Measurements from ENCODE around the gene CHD3.

CHD3 gene

GRCh38 chr17:7888184-7888920 is at the start of gene CHD3:
TSS of gene CHD3 (plus strand) at chr17:7888789. CDS start at chr17:7889001, 212 bp downstream.
- DNase-seq = no peak

DNA sequence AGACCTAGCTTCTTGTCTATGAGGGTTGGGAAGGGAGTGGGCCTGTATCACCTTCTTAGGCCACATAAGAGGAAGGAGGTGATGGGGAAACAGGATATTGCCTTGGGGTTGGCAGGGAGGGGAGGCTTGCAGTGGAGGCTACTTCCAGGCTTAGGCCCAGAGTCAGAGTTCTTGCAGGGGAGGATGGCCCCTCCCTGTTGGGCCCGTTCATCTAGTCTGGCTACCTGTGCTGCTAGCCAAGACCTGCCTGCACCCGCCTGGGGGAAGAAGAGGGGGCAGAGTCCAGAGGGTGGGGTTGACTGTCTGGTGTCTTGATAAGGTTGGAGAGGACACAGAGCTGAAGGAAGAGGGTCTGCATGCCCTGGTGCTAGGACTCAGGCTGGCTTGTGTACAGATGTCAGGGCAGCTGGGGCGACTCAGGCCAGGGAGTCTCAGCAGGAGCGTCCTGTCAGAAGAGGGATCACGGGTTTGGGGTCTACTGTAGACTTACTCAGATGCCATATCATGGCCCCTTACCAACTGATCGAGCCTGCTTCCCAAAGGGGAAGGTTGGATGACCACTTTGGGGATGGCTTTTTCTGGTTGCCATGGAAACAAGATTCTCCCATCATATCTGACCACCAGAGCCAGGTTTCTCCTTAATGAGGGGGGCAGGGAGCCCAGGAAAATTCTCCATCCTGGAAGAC is 49.3 kb upstream of the CHD3 start:
- DNase-seq = no peak

- DNase-seq = no peak
These were observed 48.7 kb upstream of the CHD3 start for GRCh38 chr17:7839876-7840261.

- no peak for DNase-seq
These were observed 48.1 kb upstream of the CHD3 start for GRCh38 chr17:7840441-7840840.

DNA sequence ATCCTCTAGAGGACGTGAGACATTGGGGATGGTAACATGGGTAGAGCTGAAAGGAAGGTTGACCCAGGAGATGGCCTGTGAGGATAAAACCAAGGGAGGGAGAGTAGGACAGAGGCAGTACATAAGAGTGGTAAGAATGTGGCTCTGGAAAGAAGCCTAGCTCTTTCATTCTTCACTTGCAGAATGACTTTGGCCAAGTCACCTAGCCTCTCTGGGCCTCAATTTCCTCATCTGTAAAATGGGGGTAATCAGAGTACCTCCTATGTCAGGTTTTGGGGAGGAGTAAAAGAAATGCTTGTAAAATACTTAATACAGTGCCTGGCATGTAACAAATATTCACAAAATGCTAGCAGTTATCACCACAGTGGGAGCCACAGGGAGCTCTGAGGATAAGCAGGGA is 47.7 kb upstream of the CHD3 start:
- no peak for DNase-seq

DNA sequence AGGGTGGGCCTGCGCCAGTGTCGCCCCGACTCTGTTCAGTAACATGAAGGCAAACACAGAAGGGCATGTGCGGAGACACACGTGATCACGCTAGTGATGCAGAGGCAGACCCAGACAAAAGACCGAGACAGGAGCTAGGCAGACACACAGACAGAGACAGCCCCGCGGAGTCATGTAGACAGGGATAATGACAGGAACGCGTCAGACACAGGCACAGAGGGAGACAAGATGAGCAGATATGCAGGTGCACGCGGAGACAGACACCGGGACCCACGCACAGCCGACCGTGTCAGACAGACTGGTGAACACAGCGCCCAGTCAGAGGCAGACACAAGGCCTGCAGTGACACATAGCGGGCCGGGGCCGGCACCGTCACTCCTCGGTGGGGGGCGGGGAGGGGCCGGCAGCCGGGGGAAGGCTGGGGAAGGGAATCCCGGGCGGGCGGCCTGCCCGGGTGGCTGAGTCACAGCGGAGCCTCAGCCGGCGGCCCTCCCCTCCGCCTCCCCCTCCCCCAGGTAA is 47.1 kb upstream of the CHD3 start:
- no peak for DNase-seq

DNA sequence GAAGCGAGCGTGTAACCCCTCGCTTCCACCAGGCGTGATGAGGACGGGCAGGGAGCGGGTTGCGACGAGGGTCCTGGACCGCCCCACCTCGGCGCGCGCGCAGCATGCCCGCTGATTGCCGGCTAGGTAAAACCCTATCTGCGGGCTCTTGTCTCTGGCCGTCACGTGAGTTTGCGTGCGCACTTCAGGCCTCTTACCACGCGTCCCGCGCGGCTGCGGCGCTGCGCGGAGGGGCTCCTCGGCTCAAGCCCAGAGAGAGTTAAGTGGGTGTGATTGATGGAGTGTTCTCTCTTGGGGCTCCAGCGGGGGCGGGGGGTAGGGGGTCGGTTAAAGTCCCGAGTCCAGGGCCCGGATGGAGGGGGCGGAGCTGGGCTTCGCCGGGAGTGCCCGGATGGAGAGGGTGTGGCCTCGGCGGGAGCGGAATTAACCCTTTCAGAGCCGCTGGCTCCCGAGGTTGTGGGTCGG is 46.6 kb upstream of the CHD3 start:
- DNase-seq = peak; percentile 83

DNA sequence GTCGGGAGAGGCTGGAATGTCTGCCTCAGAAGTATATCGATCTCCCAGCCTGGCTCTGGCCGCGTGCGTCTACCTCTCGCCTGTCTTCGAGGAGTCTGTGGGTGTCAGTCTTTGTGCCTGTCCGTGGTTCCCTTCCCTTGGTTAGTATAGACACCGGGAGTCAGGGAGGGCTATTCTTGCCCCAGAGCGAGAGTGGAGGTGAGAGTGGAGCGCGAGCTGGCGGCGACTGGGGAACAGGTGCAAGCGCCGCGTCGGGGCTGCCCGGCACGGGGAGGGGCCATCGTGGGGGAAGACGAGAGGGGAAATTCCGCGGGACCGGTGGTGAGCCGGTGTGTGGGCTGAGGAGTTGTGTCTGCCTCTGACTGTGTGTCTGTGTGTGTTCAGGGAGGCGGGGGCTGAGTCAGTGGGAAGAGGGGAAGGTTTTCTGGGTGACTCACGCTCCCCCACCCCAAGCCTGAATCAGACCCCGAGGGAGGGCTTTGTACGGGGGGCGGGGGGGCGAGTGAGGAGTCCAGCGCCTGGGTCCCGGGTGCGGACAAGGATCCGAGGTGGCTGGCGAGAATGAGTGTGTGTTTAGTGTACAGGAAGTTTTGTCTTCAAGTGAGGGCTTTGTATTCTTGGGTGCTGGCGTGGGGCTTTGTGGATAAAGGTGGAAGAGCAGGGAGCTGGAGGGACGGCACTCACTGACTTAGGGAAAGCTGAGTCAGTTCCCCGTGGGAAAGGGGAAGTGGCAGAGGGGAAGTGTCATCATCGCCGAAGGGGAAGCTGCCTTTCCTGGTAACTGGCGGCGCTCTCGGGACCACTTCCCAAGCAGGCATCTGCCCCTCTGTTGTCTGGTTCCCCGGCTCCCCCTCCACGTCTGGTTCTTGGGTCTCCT is 46.0 kb upstream of the CHD3 start:
- no peak for DNase-seq

DNA sequence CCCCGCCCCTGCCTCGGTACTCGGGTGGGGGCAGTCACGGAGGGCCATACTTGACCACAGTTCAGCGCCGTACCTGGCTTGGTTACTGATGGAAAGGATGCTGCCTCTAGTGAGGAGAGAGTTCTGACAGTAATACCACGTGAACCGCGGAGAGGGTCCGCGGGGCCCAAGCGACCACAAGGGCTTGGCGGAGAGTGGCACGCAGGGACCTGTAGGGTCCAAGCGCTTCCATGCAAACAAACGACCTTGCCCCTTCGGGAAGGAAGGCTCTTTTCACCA is 45.4 kb upstream of the CHD3 start:
- DNase-seq = no peak

DNA sequence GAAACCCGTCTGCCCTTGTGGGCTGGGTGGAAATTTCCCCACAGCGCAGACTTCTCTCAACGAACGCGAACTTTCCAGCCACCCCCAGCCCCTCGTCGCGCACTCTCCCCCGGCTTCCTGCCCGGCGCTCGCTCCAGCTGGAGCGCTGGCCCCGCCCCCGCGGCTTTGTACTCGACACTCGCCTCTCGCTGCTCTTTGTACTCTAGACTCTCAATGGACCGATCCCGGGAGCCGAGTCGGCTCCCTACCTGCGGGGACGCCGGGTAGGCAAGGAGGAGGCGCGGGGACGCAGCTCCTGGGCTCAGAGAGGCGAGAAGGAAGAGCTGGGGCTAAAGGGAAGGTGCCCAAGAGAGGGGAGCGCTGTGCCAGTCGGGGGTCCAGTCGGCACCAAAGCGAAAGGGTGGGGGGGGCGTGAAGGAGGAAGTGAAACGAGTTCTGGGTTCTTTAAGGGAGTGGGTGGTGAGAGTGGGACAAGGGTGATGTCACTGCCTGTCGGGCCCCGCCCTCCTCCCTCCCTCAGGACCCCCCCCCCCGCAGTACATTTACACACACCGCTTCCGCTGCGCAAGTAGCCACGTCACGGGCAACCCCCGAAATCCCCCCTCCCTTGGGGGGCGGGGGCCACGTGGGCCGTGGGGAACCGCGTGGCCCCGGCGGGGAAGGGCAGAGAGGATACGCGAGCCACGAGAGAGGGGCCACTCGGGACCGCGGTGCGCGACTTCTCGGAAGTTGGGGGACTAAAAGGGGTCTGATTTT is 44.9 kb upstream of the CHD3 start:
- peak; percentile 67 for DNase-seq

DNA sequence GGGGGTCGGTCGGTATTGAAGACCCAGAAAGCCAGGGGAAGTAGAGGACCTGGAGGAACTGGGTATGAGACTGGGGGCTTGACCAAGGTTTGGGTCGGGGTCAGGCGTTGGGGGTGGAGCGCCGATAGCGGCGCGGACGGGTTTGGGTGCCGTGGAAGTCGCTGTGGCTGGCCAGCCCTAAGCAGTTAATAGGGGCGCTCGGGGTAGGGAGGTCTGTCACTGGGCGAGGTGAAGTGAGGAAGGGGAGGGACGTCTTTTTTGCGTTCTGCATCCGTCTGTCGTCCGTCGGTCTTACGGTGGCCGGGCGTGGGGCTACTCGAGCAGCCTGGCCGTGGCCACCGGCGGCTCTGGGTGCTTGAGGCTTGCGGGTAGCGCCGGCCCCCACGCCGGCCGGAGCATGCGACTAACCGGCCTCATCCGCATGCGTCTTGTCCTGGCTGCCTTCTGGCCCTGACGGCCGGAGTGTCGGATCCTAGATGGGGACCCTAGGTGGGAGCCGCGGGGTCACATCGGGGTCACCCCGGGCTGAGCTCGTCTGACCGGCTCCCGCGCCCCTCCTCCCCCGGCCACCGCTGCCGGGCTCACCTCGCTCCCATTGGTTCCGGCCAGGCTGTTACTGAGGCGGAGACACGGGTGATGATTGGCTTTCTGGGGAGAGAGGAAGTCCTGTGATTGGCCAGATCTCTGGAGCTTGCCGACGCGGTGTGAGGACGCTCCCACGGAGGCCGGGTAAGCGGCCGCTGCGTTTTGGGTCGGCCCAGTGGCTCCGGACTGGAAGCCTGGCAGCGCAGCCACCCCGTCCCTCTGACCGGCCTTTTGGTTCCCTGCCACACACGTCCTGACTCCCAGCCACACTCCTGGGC is 44.1 kb upstream of the CHD3 start:
- DNase-seq = peak; percentile 79

DNA sequence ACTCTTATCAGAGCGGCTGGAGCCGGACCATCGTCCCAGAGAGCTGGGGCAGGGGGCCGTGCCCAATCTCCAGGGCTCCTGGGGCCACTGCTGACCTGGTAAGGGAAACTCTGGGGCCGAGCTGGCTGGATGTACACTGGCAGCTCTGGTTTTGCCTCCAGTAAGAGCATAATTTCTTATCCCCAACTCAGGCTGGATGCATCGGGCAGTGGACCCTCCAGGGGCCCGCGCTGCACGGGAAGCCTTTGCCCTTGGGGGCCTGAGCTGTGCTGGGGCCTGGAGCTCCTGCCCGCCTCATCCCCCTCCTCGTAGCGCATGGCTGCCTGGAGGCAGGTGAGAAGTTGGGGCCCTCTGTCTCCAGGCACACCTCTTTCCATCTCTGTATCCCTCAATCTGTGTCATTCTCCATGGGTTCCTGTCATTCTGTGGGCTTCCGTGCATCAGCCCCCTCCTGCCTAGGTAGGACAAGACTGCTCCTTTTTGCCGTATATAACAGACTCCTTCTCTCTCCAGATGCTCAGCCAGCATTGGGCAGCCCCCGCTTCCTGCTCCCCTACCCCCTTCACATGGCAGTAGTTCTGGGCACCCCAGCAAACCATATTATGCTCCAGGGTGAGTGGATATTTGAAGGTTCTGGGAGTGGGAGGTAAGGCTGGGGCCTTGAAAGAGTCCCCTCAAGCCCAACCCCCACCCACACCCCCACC is 43.1 kb upstream of the CHD3 start:
- no peak for DNase-seq

- no peak for DNase-seq
These were observed 42.4 kb upstream of the CHD3 start for GRCh38 chr17:7846063-7846735.

GRCh38 chr17:7846765-7847661 is 41.6 kb upstream of the CHD3 start:
- no peak for DNase-seq

- DNase-seq = no peak
These were observed 40.4 kb upstream of the CHD3 start for GRCh38 chr17:7848131-7848579.

- no peak for DNase-seq
These were observed 39.9 kb upstream of the CHD3 start for GRCh38 chr17:7848739-7849129.

DNA sequence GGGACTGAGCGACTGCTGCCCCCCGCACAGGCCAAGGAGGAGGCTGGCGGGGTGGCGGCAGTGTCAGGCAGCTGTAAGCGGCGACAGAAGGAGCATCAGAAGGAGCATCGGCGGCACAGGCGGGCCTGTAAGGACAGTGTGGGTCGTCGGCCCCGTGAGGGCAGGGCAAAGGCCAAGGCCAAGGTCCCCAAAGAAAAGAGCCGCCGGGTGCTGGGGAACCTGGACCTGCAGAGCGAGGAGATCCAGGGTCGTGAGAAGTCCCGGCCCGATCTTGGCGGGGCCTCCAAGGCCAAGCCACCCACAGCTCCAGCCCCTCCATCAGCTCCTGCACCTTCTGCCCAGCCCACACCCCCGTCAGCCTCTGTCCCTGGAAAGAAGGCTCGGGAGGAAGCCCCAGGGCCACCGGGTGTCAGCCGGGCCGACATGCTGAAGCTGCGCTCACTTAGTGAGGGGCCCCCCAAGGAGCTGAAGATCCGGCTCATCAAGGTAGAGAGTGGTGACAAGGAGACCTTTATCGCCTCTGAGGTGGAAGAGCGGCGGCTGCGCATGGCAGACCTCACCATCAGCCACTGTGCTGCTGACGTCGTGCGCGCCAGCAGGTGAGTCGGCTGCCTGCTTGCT is 39.3 kb upstream of the CHD3 start:
- no peak for DNase-seq

GRCh38 chr17:7849751-7850504 is 38.7 kb upstream of the CHD3 start:
- no peak for DNase-seq

Data from NCI-H1092 (cell line).